Astrocyte (in vitro differentiated cells and primary cell): ENCODE measurements around the gene AHDC1.

ENCODE experiments used
- EZH2 ChIP-seq: IDR thresholded peaks from 2 replicates; pipeline ENCODE4 v1.6.1; 2012; ENCODE audit warnings: mild to moderate bottlenecking, low read length, inconsistent platforms; ENCODE audit not compliant: insufficient read depth
- TF ChIP-seq, protein P1 (sequence below): IDR thresholded peaks from 2 replicates; pipeline ENCODE4 v1.5.1; 2011; ENCODE audit warnings: low read depth, mild to moderate bottlenecking, inconsistent platforms, low read length, moderate library complexity; ENCODE audit not compliant: insufficient read depth

- TF ChIP-seq EZH2 = no peak
- TF ChIP-seq, protein P1, sequence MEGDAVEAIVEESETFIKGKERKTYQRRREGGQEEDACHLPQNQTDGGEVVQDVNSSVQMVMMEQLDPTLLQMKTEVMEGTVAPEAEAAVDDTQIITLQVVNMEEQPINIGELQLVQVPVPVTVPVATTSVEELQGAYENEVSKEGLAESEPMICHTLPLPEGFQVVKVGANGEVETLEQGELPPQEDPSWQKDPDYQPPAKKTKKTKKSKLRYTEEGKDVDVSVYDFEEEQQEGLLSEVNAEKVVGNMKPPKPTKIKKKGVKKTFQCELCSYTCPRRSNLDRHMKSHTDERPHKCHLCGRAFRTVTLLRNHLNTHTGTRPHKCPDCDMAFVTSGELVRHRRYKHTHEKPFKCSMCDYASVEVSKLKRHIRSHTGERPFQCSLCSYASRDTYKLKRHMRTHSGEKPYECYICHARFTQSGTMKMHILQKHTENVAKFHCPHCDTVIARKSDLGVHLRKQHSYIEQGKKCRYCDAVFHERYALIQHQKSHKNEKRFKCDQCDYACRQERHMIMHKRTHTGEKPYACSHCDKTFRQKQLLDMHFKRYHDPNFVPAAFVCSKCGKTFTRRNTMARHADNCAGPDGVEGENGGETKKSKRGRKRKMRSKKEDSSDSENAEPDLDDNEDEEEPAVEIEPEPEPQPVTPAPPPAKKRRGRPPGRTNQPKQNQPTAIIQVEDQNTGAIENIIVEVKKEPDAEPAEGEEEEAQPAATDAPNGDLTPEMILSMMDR = no peak
Measured at GRCh38 chr1:27526569-27527222, 77.2 kb downstream of the AHDC1 start.
